LoVo (cell line): ENCODE data around the gene CNNM4.

Experiments used
- DNase-seq: peaks from one replicate; pipeline ENCODE4 v3.0.0-alpha.2; 2016; ENCODE audit warnings: low spot score

The CNNM4 gene

DNA sequence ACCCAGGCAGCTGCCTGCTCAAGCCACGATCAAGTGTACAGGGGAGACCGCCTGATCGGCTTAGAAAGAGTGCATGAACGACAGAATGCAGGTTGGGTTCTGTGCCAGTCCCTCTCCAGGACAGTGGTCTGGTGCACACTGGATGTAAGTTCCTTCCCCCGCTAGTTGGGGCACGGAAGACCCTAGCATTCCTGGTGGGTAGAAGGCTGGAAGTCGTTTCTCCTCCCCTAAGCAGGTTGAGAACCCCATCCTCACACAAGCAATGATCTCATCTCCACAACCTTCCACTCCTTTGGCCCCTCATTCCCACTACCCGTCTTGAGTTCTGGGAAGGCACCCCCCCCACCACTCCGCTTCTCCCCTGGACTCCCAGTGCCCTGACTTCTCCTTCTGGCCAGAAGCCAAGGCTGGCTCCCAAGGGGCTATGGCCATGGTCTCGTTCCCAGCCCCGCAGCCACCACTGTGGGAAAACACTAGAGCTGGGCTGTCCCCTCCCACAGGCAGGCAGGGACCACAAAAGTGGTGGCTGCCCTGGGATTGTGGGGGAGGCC lies 98.5 kb downstream of the CNNM4 start:
- no peak for DNase-seq

- no peak for DNase-seq
Measured at GRCh38 chr2:96859681-96860064, 99.0 kb downstream of the CNNM4 start.

GRCh38 chr2:96860065-96861029 lies 99.6 kb downstream of the CNNM4 start:
- DNase-seq, result no peak

DNA sequence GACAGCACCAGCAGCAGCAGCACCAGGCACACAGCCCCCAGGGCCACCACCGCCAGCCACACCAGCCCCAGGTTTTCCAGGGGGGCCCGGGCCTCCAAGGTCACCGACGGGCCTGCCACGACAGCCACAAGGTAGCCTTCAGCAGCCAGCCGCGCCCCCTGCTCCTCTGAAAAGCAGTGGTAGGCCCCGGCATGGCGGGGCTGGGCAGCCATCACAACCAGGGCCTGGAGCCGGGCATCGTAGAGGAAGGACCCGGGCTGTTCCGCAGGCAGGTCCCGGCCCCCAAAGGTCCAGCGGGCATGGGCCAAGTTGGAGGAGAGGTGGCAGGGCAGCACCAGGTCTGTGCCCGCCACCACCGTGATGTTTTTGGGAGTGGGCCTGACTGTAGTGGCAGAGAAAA lies 100.4 kb downstream of the CNNM4 start:
- no peak for DNase-seq
